A673 (cell line): ENCODE data around the gene GALNT10. TPM values are rescaled to one million over a fixed set of nuclear protein-coding genes. Genes with fewer than 3 reads are reported as not detected.

Source experiments
- BruUV-seq: library from RNA; stranded (reverse); fragments of 400-500 nt; replicated peaks from 2 replicates; lab custom pipeline; 2021; lab: Mats Ljungman, UMichigan
- CTCF ChIA-PET: fragments of 300-600 bp; sonication (Branson Sonifier 250); formaldehyde crosslinking; loops from one replicate; lab custom pipeline; 2022; ENCODE audit warnings: antibody characterized with exemption; lab: Charles Lee
- POLR2A ChIA-PET: fragments of 300-600 bp; sonication (Branson Sonifier 250); formaldehyde crosslinking; loops from one replicate; lab custom pipeline; 2022; ENCODE audit warnings: antibody characterized with exemption; ENCODE audit not compliant: low non-redundant PET; lab: Charles Lee
- DNase-seq: peaks from one replicate; pipeline ENCODE4 v3.0.0-alpha.2; 2015; ENCODE audit warnings: low spot score
- H3K27ac ChIP-seq: fragments of 200-600 bp; sonication (generic); 2 replicates; pipeline ENCODE4 v1.5.1; 2016; ENCODE audit warnings: mixed run types, low read depth, mild to moderate bottlenecking, mixed read lengths, antibody characterized with exemption, low read length; ENCODE audit not compliant: poor library complexity, severe bottlenecking
- H3K27me3 ChIP-seq: fragments of 200-600 bp; sonication (generic); replicated peaks from 2 replicates; pipeline ENCODE4 v1.6.1; 2017; ENCODE audit warnings: mixed run types, low read depth, mild to moderate bottlenecking, mixed read lengths, antibody characterized with exemption, low read length; ENCODE audit not compliant: insufficient read depth, poor library complexity
- H3K36me3 ChIP-seq: fragments of 200-600 bp; sonication (generic); 2 replicates; pipeline ENCODE4 v1.6.1; 2016; ENCODE audit warnings: mixed run types, mild to moderate bottlenecking, mixed read lengths, antibody characterized with exemption, low read length; ENCODE audit not compliant: insufficient read depth, poor library complexity, severe bottlenecking
- H3K4me1 ChIP-seq: fragments of 200-600 bp; sonication (generic); 2 replicates; pipeline ENCODE4 v1.6.1; 2017; ENCODE audit warnings: mixed run types, mild to moderate bottlenecking, mixed read lengths, antibody characterized with exemption, low read length; ENCODE audit not compliant: insufficient read depth, poor library complexity, severe bottlenecking
- H3K4me3 ChIP-seq: fragments of 200-600 bp; sonication (generic); 2 replicates; pipeline ENCODE4 v1.5.1; 2016; ENCODE audit warnings: low read depth, mixed run types, mild to moderate bottlenecking, mixed read lengths, low read length; ENCODE audit not compliant: poor library complexity, severe bottlenecking
- H3K9me3 ChIP-seq: fragments of 200-600 bp; sonication (generic); 2 replicates; pipeline ENCODE4 v1.6.1; 2016; ENCODE audit warnings: mixed run types, low read depth, mild to moderate bottlenecking, mixed read lengths, antibody characterized with exemption, low read length; ENCODE audit not compliant: poor library complexity, severe bottlenecking
- CTCF ChIP-seq: fragments of 300-800, 200-600 bp; sonication (generic); conservative IDR thresholded peaks from 2 replicates; pipeline ENCODE4 v1.5.1; 2017; ENCODE audit warnings: low read depth, mild to moderate bottlenecking, antibody characterized with exemption, low read length, moderate library complexity, mixed read lengths
- EZH2 ChIP-seq: fragments of 200-600 bp; sonication (generic); IDR thresholded peaks from 2 replicates; pipeline ENCODE4 v1.6.1; 2017; ENCODE audit warnings: borderline replicate concordance, low read depth, mild to moderate bottlenecking, mixed read lengths, antibody characterized with exemption, low read length; ENCODE audit not compliant: poor library complexity, severe bottlenecking
- intact Hi-C: fragments of 100-400 bp; cut with micrococcal nuclease; formaldehyde crosslinking; loops from one replicate; pipeline ENCODE4 v1.10.0; 2022; ENCODE audit not compliant: unreplicated experiment
- total RNA-seq: library from RNA; stranded (reverse); gene quantifications from 2 replicates; pipeline ENCODE4 v1.2.3, GENCODE V29; 2021

GALNT10 gene
- total RNA-seq, 1 experiment from 2014 or later = 17.9 TPM

- Histone ChIP-seq H3K36me3 (no peaks in the 10 kb centered on the region), H3K27me3 (no peaks in the 10 kb centered on the region), H3K4me1 (no peaks in the 10 kb centered on the region), H3K27ac (no peak overlapping the region), H3K9me3 (no peaks in the 10 kb centered on the region), H3K4me3 (no peak overlapping the region)
- ChIA-PET POLR2A (no interaction called here), CTCF (no interaction called here)
- DNase-seq = no peak
- TF ChIP-seq EZH2 (no peak), CTCF (no peak)
- no TSS peak for BruUV-seq
- intact Hi-C loops = no loop called here
Observed at GRCh38 chr5:154291917-154292316, 101.4 kb downstream of the GALNT10 start.

GRCh38 chr5:154293219-154293618 lies 102.7 kb downstream of the GALNT10 start:
- POLR2A ChIA-PET = no interaction called here
- H3K36me3 ChIP-seq = no peaks in the 10 kb centered on the region
- H3K27ac ChIP-seq = no peak overlapping the region
- no peak overlapping the region for H3K4me3 ChIP-seq
- H3K9me3 ChIP-seq = no peaks in the 10 kb centered on the region
- no peaks in the 10 kb centered on the region for H3K4me1 ChIP-seq
- no TSS peak for BruUV-seq
- H3K27me3 ChIP-seq = no peaks in the 10 kb centered on the region
- CTCF ChIA-PET = no interaction called here
- intact Hi-C loops = no loop called here
- DNase-seq = no peak
- no peak for TF ChIP-seq CTCF
- no peak for TF ChIP-seq EZH2

GRCh38 chr5:154295551-154295950 lies 105.0 kb downstream of the GALNT10 start:
- TF ChIP-seq EZH2 (no peak), CTCF (no peak)
- ChIA-PET CTCF (no interaction called here), POLR2A (no interaction called here)
- no peak for DNase-seq
- no peak overlapping the region for H3K4me3 ChIP-seq
- no peaks in the 10 kb centered on the region for H3K36me3 ChIP-seq
- no peaks in the 10 kb centered on the region for H3K27me3 ChIP-seq
- no TSS peak for BruUV-seq
- no peaks in the 10 kb centered on the region for H3K4me1 ChIP-seq
- no peak overlapping the region for H3K27ac ChIP-seq
- intact Hi-C loops = no loop called here
- no peaks in the 10 kb centered on the region for H3K9me3 ChIP-seq
